ENCODE results near the gene ZNF652.

Gene ZNF652

GRCh38 chr17:49361902-49362722, at the start of gene ZNF652:
TSS of gene ZNF652 (minus strand) at chr17:49362250. CDS start at chr17:49317725, 44,525 bp downstream.
- Histone ChIP-seq H3K9me3 (ENCODE audit: control insufficient read depth in 2 of 2, low read length in 2 of 2) (no peaks in the 10 kb centered on the region), H3K9ac (ENCODE audit: low read depth in 1 of 2, low read length in 2 of 2) (peak within 1 kb of the TSS; percentile 85 to 90), H3K36me3 (ENCODE audit: control insufficient read depth in 2 of 2, insufficient read depth in 2 of 2, low read length in 2 of 2) (no peaks in the 10 kb centered on the region), H3K27ac (ENCODE audit: low read depth in 2 of 2, low read length in 2 of 2) (peak within 1 kb of the TSS; percentile 87 to 90), H3K4me1 (ENCODE audit: control insufficient read depth in 2 of 2, insufficient read depth in 2 of 2, low read length in 2 of 2) (peaks cover 29 to 30% of the 10 kb centered on the region in 2 donors), H3K4me3 (ENCODE audit: low read length in 2 of 2) (peak within 1 kb of the TSS; percentile 80 to 93), H3K27me3 (ENCODE audit: control insufficient read depth in 2 of 2, insufficient read depth in 2 of 2, low read length in 2 of 2) (no peaks in the 10 kb centered on the region)

- Histone ChIP-seq H3K36me3 (ENCODE audit: control insufficient read depth in 2 of 2, insufficient read depth in 2 of 2, low read length in 2 of 2) (peaks cover 71 to 81% of the 10 kb centered on the region in 2 donors), H3K9me3 (ENCODE audit: control insufficient read depth in 2 of 2, low read length in 2 of 2) (no peaks in the 10 kb centered on the region), H3K9ac (ENCODE audit: low read depth in 1 of 2, low read length in 2 of 2) (peak overlapping the region in 1 of 2 donors; percentile 46), H3K27me3 (ENCODE audit: control insufficient read depth in 2 of 2, insufficient read depth in 2 of 2, low read length in 2 of 2) (no peaks in the 10 kb centered on the region), H3K4me1 (ENCODE audit: control insufficient read depth in 2 of 2, insufficient read depth in 2 of 2, low read length in 2 of 2) (peaks cover 21 to 22% of the 10 kb centered on the region in 2 donors), H3K27ac (ENCODE audit: low read depth in 2 of 2, low read length in 2 of 2) (peak overlapping the region; percentile 82), H3K4me3 (ENCODE audit: low read length in 2 of 2) (peak overlapping the region in 1 of 2 donors; percentile 33)
Measured at GRCh38 chr17:49409066-49409465, 47.0 kb upstream of the ZNF652 start.

GRCh38 chr17:49407981-49408501, 46.0 kb upstream of the ZNF652 start:
- Histone ChIP-seq H3K27me3 (ENCODE audit: control insufficient read depth in 2 of 2, insufficient read depth in 2 of 2, low read length in 2 of 2) (no peaks in the 10 kb centered on the region), H3K36me3 (ENCODE audit: control insufficient read depth in 2 of 2, insufficient read depth in 2 of 2, low read length in 2 of 2) (peaks cover 76 to 87% of the 10 kb centered on the region in 2 donors), H3K9me3 (ENCODE audit: control insufficient read depth in 2 of 2, low read length in 2 of 2) (no peaks in the 10 kb centered on the region), H3K9ac (ENCODE audit: low read depth in 1 of 2, low read length in 2 of 2) (peak overlapping the region in 1 of 2 donors; percentile 46), H3K4me1 (ENCODE audit: control insufficient read depth in 2 of 2, insufficient read depth in 2 of 2, low read length in 2 of 2) (peaks cover 14% of the 10 kb centered on the region in 2 donors), H3K4me3 (ENCODE audit: low read length in 2 of 2) (peak overlapping the region in 1 of 2 donors; percentile 33), H3K27ac (ENCODE audit: low read depth in 2 of 2, low read length in 2 of 2) (peak overlapping the region; percentile 82)

DNA sequence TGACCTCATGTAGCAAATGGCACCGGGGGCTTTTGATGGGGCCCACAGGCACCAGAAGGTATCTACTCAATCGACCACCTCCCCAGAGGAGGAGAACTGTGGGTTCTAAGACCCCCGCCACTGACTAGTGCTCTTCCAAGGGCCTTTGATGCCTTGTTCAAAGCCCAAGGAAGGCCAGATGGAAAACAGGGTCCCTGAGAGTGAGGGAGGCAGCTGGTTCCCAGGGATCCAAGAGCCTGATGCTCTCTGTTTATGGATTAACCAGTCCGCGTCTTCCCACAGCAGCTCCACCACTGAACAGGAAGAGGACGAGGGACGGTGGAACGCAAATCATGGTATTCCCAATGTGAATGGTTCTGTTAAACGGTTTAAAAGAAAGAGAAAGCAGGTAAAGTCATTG, 45.0 kb upstream of the ZNF652 start:
- H3K36me3 ChIP-seq (ENCODE audit: control insufficient read depth in 2 of 2, insufficient read depth in 2 of 2, low read length in 2 of 2): peaks cover 72 to 81% of the 10 kb centered on the region in 2 donors
- H3K27ac ChIP-seq (ENCODE audit: low read depth in 2 of 2, low read length in 2 of 2): no peak overlapping the region
- H3K27me3 ChIP-seq (ENCODE audit: control insufficient read depth in 2 of 2, insufficient read depth in 2 of 2, low read length in 2 of 2): no peaks in the 10 kb centered on the region
- peaks cover 14% of the 10 kb centered on the region in 2 donors for H3K4me1 ChIP-seq (ENCODE audit: control insufficient read depth in 2 of 2, insufficient read depth in 2 of 2, low read length in 2 of 2)
- no peak overlapping the region for H3K4me3 ChIP-seq (ENCODE audit: low read length in 2 of 2)
- H3K9me3 ChIP-seq (ENCODE audit: control insufficient read depth in 2 of 2, low read length in 2 of 2): no peaks in the 10 kb centered on the region
- H3K9ac ChIP-seq (ENCODE audit: low read depth in 1 of 2, low read length in 2 of 2): no peak overlapping the region

GRCh38 chr17:49406421-49407061, 44.5 kb upstream of the ZNF652 start:
- Histone ChIP-seq H3K9ac (ENCODE audit: low read depth in 1 of 2, low read length in 2 of 2) (no peak overlapping the region), H3K36me3 (ENCODE audit: control insufficient read depth in 2 of 2, insufficient read depth in 2 of 2, low read length in 2 of 2) (peaks cover 67 to 76% of the 10 kb centered on the region in 2 donors)

GRCh38 chr17:49404906-49405305, 42.9 kb upstream of the ZNF652 start:
- H3K9me3 ChIP-seq (ENCODE audit: control insufficient read depth in 2 of 2, low read length in 2 of 2): no peaks in the 10 kb centered on the region
- no peaks in the 10 kb centered on the region for H3K27me3 ChIP-seq (ENCODE audit: control insufficient read depth in 2 of 2, insufficient read depth in 2 of 2, low read length in 2 of 2)
- peaks cover 14% of the 10 kb centered on the region in 2 donors for H3K4me1 ChIP-seq (ENCODE audit: control insufficient read depth in 2 of 2, insufficient read depth in 2 of 2, low read length in 2 of 2)
- no peak overlapping the region for H3K9ac ChIP-seq (ENCODE audit: low read depth in 1 of 2, low read length in 2 of 2)
- H3K4me3 ChIP-seq (ENCODE audit: low read length in 2 of 2): no peak overlapping the region
- H3K27ac ChIP-seq (ENCODE audit: low read depth in 2 of 2, low read length in 2 of 2): no peak overlapping the region
- peaks cover 55 to 62% of the 10 kb centered on the region in 2 donors for H3K36me3 ChIP-seq (ENCODE audit: control insufficient read depth in 2 of 2, insufficient read depth in 2 of 2, low read length in 2 of 2)

More at GRCh38 chr17:49406421-49407061, 44.5 kb upstream of the ZNF652 start:
- Histone ChIP-seq H3K4me3 (ENCODE audit: low read length in 2 of 2) (no peak overlapping the region), H3K4me1 (ENCODE audit: control insufficient read depth in 2 of 2, insufficient read depth in 2 of 2, low read length in 2 of 2) (peaks cover 14% of the 10 kb centered on the region in 2 donors), H3K27me3 (ENCODE audit: control insufficient read depth in 2 of 2, insufficient read depth in 2 of 2, low read length in 2 of 2) (no peaks in the 10 kb centered on the region), H3K27ac (ENCODE audit: low read depth in 2 of 2, low read length in 2 of 2) (no peak overlapping the region), H3K9me3 (ENCODE audit: control insufficient read depth in 2 of 2, low read length in 2 of 2) (no peaks in the 10 kb centered on the region)

- no peak overlapping the region for H3K4me3 ChIP-seq (ENCODE audit: low read length in 2 of 2)
- no peak overlapping the region for H3K27ac ChIP-seq (ENCODE audit: low read depth in 2 of 2, low read length in 2 of 2)
- peaks cover 55 to 58% of the 10 kb centered on the region in 2 donors for H3K36me3 ChIP-seq (ENCODE audit: control insufficient read depth in 2 of 2, insufficient read depth in 2 of 2, low read length in 2 of 2)
- H3K9me3 ChIP-seq (ENCODE audit: control insufficient read depth in 2 of 2, low read length in 2 of 2): no peaks in the 10 kb centered on the region
- H3K27me3 ChIP-seq (ENCODE audit: control insufficient read depth in 2 of 2, insufficient read depth in 2 of 2, low read length in 2 of 2): no peaks in the 10 kb centered on the region
- H3K4me1 ChIP-seq (ENCODE audit: control insufficient read depth in 2 of 2, insufficient read depth in 2 of 2, low read length in 2 of 2): peaks cover 13 to 14% of the 10 kb centered on the region in 2 donors
- no peak overlapping the region for H3K9ac ChIP-seq (ENCODE audit: low read depth in 1 of 2, low read length in 2 of 2)
Measured at GRCh38 chr17:49404361-49404760, 42.3 kb upstream of the ZNF652 start.

GRCh38 chr17:49403514-49404289, 41.7 kb upstream of the ZNF652 start:
- Histone ChIP-seq H3K36me3 (ENCODE audit: control insufficient read depth in 2 of 2, insufficient read depth in 2 of 2, low read length in 2 of 2) (peaks cover 51 to 52% of the 10 kb centered on the region in 2 donors), H3K27ac (ENCODE audit: low read depth in 2 of 2, low read length in 2 of 2) (no peak overlapping the region), H3K4me1 (ENCODE audit: control insufficient read depth in 2 of 2, insufficient read depth in 2 of 2, low read length in 2 of 2) (peaks cover 7 to 9% of the 10 kb centered on the region in 2 donors), H3K4me3 (ENCODE audit: low read length in 2 of 2) (no peak overlapping the region), H3K9me3 (ENCODE audit: control insufficient read depth in 2 of 2, low read length in 2 of 2) (no peaks in the 10 kb centered on the region), H3K9ac (ENCODE audit: low read depth in 1 of 2, low read length in 2 of 2) (no peak overlapping the region), H3K27me3 (ENCODE audit: control insufficient read depth in 2 of 2, insufficient read depth in 2 of 2, low read length in 2 of 2) (no peaks in the 10 kb centered on the region)

- H3K4me3 ChIP-seq (ENCODE audit: low read length in 2 of 2): no peak overlapping the region
- H3K9me3 ChIP-seq (ENCODE audit: control insufficient read depth in 2 of 2, low read length in 2 of 2): no peaks in the 10 kb centered on the region
- H3K27ac ChIP-seq (ENCODE audit: low read depth in 2 of 2, low read length in 2 of 2): no peak overlapping the region
- H3K9ac ChIP-seq (ENCODE audit: low read depth in 1 of 2, low read length in 2 of 2): no peak overlapping the region
- H3K27me3 ChIP-seq (ENCODE audit: control insufficient read depth in 2 of 2, insufficient read depth in 2 of 2, low read length in 2 of 2): no peaks in the 10 kb centered on the region
- no peaks in the 10 kb centered on the region for H3K4me1 ChIP-seq (ENCODE audit: control insufficient read depth in 2 of 2, insufficient read depth in 2 of 2, low read length in 2 of 2)
- peaks cover 45 to 47% of the 10 kb centered on the region in 2 donors for H3K36me3 ChIP-seq (ENCODE audit: control insufficient read depth in 2 of 2, insufficient read depth in 2 of 2, low read length in 2 of 2)
Measured at GRCh38 chr17:49402706-49403105, 40.7 kb upstream of the ZNF652 start.
